GM04504 (cell line): ENCODE measurements around the gene MRPL52.
"Not testable (repeated sequence)": the region's sequence is repeated elsewhere in the genome, so short reads cannot be mapped to it uniquely, and the experiment has no call there.

Experiments used
- DNase-seq: peaks from one replicate; pipeline ENCODE4 v3.0.0-alpha.2; 2012; ENCODE audit warnings: low read depth

MRPL52 gene

DNA sequence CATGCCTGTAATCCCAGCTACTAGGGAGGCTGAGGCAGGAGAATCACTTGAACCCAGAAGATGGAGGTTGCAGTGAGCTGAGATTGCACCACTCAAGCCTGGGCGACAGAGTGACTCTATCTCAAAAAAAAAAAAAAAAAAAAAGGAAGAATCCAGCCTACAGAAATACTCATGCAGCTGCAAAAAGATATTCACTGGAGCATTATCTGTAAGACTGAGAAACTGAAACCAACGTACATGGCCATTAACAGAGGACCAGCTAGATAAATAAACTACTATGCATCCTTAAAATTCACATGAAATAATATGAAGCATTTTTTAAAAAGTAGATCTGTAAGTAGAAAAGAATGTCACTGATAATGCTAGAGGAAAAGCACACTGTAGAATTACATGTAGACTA lies 18.0 kb upstream of the MRPL52 start:
- DNase-seq = no peak

DNA sequence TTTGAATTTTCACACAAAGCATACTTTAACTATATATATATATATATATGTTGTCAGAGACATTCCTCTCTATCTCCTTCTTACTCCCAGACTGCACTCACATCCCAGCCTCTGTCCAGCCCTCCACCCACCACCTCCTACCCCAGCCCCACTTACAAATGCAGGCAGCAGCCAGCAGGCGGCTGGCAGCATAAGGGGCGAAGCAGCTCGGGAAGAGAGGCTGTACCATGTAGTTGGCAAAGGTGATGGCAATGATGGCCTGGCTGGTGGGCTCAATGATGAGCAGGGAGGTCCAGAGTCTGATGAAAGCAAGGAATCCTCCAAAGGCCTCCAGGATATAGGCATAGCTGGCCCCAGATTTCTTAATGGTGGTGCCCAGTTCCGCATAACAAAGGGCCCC lies 16.9 kb upstream of the MRPL52 start:
- no peak for DNase-seq

DNA sequence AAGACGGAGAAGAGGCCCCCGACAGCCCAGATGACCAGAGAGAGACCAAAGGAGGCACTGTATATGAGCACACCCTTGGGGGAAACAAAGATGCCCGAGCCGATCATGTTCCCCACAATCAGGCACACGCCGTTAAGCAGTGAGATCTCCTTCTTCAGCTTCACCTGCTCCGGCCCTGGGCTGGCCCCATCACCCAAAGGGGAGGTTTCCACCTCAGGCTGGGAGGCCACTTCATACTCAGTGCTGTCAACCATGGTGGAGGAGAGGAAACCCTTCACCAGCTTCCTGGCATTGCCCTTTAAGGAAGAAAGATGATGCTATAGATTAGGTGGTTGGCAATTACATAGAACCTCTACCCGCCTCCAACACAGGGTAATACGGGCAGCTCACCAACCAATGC lies 16.5 kb upstream of the MRPL52 start:
- no peak for DNase-seq

DNA sequence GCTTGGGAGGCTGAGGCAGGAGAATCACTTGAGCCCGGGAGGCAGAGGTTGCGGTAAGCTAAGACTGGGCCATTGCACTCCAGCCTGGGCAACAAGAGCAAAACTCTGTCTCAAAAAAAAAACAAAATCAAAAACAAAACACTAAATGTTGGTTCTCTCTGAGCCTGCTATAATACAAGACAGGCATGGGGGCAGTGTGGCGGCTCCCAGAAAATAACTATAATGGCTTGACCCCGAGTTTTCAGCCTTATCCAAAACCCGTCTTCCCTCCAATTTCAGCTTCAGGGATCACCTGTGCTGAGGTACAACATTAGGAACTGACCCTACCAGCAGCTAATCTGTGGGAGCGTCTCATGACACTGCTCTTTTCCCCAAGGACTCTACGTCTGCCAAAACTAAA lies 15.3 kb upstream of the MRPL52 start:
- no peak for DNase-seq

DNA sequence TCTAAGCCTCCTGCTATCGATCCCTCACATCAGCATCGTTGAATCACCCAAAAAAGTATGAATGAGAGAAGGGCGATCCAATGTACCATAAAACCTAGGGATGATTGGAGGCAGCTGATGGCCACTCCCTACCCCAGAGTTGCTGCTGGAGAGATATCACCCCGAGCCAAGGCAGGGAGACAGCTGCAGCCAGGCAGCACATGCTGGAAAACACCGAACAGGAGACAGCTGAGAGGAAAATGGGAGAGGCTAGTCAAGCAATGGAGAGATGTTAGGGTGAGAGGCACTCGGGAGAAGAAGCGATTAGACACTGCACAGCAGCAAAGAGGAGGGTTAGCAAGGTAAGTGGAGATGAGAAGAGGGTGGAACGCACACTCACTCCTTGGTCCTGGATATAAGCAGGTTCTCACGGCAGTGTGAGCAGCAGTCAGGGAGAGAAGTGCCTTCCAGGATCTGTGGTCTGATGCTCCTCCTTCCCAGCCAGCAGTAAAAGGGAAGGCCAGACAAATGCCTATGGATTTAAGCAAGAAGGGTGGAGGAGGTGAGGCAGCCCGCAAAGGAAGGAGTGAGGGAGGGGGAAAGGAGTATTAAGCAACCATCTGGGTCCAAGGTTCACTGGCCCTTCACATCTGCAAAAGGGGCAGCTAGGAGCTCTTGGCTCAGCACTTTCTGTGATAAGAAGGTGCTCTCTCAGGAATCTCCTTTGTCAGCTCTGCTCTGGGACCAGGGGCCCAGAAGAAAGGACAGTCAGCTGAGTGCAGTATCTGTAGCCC lies 14.6 kb upstream of the MRPL52 start, which contains the start of gene SLC7A7:
TSS of gene SLC7A7 (minus strand) at position 495 of the 773 bp plus-strand sequence. CDS start 2,037 bp downstream, outside the sequence.
- DNase-seq = no peak

DNA sequence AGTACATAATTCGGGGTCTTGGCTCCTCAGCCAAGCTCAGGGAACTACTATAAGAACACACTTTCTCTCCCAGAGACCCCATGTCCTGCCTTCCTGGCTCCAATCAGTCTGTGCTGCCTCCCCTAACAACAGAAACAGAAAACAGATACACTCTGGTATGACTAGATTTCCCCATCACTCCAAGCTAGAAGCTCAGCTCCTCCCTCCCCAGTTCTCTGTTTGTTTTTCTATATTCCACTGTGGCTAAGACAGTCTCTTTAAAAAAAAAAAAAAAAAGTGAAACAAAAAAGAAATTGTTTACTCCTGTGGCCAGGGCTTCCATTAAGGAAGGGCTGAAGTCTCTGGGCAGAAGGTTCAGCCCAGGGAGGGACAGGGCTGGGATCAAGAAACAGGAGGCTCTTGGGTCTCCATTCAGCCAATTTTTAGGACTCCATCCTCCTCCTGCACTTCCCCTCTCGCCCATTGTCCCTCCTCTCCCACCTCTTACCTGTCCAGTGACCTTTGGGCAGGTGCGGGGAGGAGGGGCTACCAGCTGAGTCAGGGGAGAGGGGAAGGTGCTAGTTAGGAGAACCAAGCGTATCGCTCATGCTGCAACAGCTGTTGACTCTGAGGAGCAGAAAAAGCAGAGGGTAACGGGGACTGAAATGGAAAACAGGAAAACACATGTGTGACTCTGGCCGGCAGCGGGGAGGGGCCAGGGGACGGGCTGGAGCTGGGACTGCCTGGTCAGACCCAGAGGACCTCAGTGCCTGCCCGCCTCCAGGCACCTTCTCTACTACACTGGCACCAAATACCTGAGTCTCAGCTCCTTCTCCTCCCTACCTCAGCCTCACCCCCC lies 10.3 kb upstream of the MRPL52 start:
- DNase-seq = no peak

DNA sequence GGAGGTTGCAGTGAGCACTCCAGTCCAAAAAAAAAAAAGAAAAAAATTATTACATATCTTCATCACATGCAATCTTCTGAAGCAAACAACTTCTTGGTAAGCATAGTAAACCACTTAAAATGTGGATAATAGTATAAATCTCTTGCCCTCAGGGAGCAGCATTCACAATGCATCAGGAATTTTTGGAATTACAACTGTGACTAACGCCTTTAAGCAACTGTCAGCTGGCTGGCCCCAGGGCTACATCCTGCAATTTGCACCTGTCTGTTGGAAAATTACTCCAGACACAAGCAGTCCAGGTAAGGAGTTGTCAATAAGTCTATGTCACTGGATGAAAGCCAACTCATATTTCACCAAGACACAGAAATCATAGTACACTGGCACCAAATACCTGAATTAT lies 9.0 kb upstream of the MRPL52 start:
- no peak for DNase-seq

DNA sequence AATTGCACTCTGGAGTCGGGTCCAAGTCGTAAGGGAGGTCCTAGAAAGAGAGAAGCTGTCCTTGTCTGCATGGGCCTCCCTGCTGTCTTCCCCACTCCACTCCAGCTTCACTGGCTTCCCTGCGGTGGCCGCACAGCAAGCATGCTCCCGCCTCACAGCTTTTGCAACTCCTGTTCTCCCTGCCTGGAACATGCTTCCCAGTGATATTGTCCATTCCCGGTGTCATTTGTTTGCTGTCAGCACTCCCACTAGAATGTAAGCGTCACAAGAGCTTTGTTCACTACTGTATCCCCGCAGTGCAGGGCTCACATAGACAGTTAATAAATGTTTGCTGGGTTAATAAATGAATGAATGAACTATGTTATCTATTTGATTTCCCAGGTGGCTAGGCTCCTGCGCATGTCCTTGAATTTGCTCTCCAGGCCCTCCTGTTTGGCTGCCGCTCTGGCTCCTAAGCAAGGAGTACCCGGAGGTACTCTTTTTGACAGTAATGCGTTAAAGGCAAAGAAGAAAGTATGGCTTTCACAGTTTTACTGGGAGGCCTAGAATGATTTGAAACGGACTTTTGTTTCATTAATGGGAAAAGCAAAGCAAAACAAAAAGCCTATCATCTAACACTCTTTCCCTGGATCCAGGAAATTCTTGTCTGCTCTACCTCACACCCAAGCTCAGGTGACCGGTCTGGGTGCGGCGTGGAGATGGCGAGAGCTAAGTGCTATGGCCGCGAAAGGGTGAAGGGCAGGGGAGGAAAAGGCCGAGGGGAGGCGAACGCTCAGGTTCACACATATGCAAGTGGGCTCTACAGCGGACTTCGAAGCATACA lies 8.3 kb upstream of the MRPL52 start:
- no peak for DNase-seq

DNA sequence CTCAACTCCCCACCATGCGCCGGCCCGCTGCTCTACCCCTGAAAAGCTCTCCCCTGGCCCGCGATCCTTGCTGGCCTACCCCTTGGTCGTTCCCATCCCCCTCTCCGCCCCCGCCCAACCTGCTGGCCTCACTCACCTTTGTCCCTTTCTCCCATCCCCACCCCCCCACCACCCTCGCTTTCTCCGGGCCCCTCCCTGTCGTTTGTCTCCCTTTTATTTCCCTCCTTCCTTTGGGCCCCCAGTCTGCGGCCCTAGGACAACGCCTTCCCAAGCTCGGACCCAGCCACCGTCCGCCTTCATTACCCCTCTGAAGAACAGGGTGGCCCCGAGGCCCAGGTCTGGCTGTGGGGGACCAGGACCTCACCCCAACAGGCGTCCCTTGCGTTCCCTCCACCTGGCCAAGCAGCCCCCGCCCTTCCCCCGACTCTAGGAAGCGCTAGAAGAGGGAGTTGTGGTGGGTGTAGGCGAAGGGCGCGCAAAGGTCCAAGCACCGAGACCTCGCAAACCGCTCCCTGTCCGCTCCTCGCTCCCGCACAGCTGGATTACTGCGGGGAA lies 7.6 kb upstream of the MRPL52 start:
- DNase-seq = no peak

DNA sequence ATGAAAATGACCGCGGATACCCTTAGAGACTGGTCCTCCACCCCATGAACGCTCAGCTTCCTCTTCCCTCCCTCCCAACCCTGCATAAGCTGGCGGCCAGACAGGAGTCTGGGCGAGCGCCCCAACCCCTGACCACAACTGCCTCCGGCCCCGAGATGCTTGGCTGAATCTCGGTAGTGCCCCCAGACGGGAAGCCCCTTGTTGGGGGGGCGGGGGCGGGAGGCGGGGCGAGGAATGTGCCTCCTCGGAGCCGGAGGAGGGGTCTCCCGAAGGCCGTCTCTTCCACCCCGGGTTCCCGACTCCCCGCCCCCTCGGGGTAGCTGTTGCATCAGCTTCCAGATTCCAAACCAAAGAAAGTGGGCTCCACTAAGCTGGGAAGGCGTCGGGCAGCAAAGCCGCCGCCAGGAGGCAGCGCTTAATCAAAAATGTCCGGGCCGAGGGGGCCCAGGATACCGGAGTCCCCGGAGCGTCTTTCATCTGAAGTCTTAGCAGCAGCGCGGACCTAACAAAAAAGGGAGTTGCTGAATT lies 7.1 kb upstream of the MRPL52 start:
- peak; percentile 83 for DNase-seq

DNA sequence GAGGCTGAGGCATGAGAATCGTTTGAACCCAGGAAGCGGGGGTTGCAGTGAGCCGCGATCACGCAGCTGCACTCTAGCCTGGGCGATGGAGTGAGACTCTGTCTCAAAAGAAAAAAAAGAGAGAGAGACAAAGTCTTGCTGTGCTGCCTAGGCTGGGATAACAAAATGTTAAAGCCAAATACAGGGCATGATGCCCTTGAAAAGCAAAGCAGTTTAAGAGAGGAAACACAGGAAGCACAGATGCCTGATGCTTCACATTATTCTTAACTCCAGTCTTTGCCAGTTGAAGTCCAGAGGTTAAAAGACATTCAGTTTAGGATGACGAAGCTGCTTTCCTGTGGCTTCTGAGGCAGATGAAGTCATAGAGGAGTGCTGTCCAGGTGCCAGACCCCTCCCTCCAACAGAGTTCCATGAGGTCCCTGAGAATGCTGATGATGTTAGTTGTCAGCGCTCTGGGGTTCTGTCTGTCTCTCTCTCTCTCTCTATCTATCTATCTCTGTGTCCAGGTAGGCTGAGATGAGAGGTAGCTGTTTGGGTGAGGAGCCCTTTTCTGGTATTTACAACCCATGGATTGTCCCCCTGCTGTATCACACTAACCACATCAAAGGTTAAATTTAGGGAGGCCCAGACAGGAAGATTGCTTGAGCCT lies 4.9 kb upstream of the MRPL52 start:
- peak; percentile 89 for DNase-seq

DNA sequence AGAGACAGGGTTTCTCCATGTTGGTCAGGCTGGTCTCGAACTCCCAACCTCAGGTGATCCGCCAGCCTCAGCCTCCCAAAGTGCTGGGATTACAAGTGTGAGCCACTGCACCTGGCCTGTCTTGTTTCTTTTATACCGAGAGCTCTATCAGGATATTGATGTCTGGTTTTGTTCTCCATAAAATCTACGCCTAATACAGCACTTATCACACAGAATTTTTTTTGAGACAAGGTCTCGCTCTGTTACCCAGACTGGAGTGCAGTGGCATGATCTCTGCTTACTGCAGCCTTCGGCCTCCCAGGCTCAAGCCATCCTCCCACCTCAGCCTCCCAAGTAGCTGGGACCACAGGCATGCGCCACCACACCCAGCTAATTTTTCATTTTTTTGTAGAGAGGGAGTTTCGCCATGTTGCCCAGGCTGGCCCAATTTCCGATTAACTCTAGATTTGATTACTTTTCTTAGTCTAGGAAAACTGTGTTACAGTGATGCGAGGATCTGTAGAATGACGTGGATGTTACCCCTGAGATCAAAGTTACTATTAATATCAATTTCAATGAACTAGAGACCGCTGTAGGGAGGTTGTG lies 519 bp upstream of the MRPL52 start:
- not testable (repeated sequence) for DNase-seq

DNA sequence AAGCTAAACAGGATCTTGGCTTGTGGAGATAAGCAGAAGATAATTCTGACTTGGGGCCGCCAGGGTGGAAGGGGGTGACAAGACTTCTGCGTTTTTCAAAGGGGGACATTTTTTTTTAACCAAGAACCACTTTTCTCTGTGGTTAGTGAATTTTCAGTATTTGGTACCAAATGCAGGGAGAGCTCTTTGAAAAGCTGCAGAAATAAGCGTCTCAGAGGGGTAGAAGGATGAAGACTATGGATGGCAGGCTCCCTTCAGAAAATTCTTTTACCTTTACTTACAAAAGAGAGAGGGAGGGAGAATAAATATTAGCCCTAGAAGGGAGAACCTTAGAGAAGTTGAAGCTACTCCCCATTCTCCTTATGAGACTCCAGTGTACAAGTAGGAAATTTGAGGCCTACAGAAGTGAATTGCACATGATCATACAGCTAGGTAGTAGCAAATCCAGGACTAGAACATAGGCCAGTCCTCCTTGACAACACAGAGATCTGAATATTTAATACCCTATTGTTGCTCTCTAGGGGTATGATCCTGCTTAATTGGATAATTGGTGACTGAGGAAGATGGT lies 840 bp downstream of the MRPL52 start:
- DNase-seq = no peak

DNA sequence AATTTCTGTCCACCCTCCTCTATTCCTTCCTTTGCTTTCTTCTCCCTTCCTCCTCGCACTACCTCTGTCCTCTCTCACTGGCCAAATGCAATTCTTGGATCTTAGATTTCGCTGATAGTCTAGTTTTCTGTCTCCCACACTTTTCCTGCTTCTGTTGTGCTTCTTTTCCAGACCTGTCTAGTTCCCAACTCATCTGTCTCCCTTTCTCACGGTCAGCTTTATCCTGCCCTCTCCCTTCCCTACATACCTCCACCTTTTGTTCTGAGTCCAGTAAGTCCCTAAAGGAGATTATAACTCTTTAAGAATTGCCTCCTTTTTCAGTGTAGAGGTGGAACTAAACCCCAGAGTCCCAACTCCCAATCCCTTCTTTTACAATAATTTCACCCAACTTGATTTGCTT lies 5.8 kb downstream of the MRPL52 start:
- DNase-seq = no peak

DNA sequence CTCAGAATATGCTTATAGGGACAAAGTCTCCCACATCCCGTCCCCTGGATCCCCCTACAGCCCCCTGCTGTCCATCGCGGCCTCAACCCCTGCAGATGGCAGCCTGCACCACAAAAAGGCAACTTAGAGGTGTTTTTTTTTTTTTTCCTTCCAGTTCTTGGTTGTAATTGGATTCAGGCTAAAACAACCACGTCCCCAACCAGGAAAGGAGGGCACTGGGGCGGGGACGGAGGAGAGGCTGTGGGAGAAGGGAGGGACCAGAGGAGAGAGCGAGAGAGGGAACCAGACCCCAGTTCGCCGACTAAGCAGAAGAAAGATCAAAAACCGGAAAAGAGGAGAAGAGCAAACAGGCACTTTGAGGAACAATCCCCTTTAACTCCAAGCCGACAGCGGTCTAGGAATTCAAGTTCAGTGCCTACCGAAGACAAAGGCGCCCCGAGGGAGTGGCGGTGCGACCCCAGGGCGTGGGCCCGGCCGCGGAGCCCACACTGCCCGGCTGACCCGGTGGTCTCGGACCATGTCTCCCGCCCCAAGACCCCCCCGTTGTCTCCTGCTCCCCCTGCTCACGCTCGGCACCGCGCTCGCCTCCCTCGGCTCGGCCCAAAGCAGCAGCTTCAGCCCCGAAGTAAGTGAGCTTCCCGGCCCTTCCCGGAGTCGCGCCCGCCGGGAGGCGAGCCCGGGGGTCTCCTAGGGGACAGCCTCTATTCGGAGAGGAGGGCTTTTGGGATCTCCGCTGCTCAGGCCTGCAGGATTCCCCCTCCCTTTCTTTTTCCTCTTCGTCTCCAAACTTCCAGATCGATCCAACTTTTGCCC lies 6.8 kb downstream of the MRPL52 start, which contains the start of gene MMP14:
TSS of gene MMP14 (plus strand) at position 285 of the 813 bp plus-strand sequence. CDS start at position 518, 233 bp downstream.
- DNase-seq = peak; percentile 89

DNA sequence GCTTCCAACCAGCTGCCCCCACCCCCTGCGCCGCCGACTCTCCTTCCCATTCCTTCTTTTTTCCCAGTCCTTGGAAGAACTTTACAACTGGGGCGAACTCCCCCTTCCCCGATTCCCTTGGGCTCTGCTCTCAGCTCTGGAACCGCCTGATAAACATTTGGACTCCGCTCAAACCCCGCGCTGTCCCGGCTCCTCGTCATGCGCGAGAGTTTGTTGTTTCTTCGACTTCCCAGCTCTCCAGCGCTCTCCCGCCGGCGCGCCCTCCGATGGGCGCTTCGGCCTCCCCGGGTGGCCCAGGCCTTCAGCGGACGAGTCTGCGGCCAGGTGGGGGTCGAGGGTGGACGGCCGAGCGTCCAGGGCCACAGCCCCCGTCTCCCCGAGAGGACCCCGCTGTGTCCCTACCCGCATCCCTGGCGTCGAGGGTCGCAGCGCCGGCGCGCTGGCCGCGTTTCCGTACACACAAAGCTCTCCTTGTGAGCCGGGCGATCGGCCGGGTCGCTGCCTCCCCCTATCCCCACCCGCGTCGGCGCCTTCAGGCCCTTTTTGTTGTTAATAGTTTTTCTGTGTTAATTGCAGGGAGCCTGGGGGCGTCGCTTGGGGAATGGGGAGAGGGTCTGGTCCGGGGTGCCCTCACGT lies 7.5 kb downstream of the MRPL52 start:
- no peak for DNase-seq

DNA sequence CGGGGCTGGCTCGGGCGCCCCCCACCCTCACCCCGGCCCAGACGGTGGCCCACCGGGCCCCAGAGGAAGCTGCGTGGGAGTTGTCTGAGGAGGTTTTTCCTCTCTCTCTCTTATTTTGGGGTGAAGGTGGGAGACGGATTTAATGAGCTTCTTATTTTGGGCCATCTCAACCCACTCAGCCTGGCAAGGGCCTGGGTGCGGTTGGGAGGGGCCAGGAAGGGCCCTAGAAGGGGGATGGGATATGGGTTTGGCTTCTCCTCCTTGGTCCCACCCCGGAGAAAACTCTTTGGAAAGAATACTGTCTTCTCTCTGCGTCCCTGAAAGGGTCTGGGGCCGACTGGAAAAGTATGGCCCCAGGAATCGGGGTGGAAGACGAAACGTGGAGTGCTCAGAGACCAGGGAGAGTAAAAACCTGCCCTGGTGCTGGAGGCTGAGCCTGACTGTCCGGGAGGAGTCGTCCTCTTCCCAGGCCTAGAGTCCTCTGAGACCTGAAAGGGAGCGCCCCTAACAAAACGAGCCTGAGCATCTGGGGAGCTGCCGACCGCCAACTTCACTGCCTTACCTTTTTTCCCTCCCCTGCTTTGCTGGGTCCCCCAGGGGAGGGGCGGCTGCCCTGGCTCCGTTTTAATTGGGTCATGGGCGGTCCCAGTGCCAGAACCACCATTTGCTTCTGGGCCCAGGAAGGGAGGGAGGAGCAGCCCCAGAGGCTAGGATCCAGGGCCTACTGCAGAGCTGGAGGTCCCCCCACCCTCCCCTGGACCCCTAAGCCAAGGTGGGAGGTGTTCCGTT lies 8.3 kb downstream of the MRPL52 start:
- no peak for DNase-seq

DNA sequence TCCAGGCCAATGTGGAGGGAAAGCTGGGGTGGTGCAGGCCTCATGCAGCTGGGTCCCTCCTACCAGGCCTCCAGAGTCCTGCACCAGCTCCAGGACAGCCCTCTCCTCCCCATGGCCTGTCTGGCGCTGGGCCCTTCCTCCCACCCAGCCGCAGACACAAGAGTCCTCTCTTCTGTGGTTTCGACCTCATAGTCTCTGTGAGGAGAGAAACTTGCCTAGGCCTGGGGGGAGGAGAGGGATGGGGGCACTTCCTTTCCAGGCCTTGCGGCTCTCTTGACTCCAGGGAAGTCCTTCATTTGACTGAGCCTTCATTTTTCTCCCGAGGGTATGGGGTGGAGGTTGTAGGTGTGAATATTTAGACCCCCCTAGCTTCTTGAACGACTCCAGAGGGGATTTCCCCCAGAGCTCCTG lies 8.9 kb downstream of the MRPL52 start:
- no peak for DNase-seq
